Measurements from ENCODE around the gene FAM13C.

FAM13C gene

DNA sequence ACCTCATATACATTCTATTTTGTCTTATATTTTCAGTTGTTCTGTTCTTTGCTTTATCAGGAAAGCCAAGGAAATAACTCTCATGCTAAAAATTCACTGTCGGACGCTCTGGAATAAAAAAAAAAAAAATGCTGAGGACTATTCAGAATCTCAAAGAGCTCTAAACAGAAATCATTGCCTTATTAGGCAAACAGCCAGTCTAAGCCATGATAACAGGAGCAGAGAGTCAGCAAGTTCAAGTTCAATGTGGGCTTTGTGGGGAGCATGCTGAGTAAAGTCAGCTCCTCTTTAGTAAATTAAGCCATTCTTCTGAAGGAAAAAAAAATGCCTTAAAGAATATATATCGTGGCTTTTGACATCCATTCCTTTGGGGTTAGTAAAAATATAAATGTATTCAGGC is 13.6 kb upstream of the FAM13C start:
- DNase-seq, result no peak

DNA sequence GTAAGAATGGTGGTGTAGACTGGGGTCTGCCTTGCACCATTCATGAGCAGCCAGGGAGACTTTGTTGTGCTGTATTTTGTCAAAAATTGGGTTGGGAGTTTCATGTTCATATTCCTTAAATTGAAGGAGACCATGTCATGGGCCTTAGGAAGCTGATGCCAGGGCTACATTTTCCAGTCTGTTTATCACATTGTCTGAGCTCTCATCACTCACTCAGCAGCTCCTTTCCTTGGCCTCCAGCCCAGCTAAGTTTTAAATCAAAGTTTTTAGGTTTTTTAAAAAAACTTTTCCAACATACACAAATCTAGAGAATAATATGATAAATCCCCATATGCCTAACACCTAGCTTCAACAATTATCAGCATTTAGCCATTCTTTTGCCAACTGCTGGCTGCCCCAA is 12.6 kb upstream of the FAM13C start:
- Histone ChIP-seq H4K20me1 (ENCODE audit: insufficient read depth, low read length) (no peaks in the 10 kb centered on the region), H3K9me3 (replicated peaks; ENCODE audit: insufficient read depth, low read length) (no peaks in the 10 kb centered on the region), H3K4me1 (ENCODE audit: low read length) (no peaks in the 10 kb centered on the region), H3K27ac (ENCODE audit: low read length) (no peak overlapping the region), H3K9ac (ENCODE audit: low read length) (no peak overlapping the region), H3K4me3 (ENCODE audit: low read length) (no peak overlapping the region), H2AFZ (ENCODE audit: low read length) (no peak overlapping the region), H3K36me3 (replicated peaks; ENCODE audit: insufficient read depth, low read length) (no peaks in the 10 kb centered on the region), H3K79me2 (ENCODE audit: low read length) (no peaks in the 10 kb centered on the region), H3K9me2 (replicated peaks; ENCODE audit: insufficient read depth, low read length) (no peaks in the 10 kb centered on the region), H3F3A (ENCODE audit: insufficient read depth, low read length) (no peaks in the 10 kb centered on the region), H3K27me3 (replicated peaks; ENCODE audit: insufficient read depth, low read length) (no peaks in the 10 kb centered on the region), H3K4me2 (ENCODE audit: low read depth, low read length) (no peak overlapping the region)
- no peak for DNase-seq
- TF ChIP-seq, protein P1, sequence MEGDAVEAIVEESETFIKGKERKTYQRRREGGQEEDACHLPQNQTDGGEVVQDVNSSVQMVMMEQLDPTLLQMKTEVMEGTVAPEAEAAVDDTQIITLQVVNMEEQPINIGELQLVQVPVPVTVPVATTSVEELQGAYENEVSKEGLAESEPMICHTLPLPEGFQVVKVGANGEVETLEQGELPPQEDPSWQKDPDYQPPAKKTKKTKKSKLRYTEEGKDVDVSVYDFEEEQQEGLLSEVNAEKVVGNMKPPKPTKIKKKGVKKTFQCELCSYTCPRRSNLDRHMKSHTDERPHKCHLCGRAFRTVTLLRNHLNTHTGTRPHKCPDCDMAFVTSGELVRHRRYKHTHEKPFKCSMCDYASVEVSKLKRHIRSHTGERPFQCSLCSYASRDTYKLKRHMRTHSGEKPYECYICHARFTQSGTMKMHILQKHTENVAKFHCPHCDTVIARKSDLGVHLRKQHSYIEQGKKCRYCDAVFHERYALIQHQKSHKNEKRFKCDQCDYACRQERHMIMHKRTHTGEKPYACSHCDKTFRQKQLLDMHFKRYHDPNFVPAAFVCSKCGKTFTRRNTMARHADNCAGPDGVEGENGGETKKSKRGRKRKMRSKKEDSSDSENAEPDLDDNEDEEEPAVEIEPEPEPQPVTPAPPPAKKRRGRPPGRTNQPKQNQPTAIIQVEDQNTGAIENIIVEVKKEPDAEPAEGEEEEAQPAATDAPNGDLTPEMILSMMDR (IDR thresholded peaks at IDR 0.05; ENCODE audit: low read length), result no peak
- TF ChIP-seq EZH2 (optimal IDR thresholded peaks at IDR 0.05; ENCODE audit: low read depth, low read length) (no peak), EZH2phosphoT487 (IDR thresholded peaks at IDR 0.05; ENCODE audit: low read length) (no peak)

More for the DNA sequence above, 13.6 kb upstream of the FAM13C start:
- no peak overlapping the region for H3K9ac ChIP-seq (ENCODE audit: low read length)
- H3K9me2 ChIP-seq (replicated peaks; ENCODE audit: insufficient read depth, low read length), result no peaks in the 10 kb centered on the region
- H3K9me3 ChIP-seq (replicated peaks; ENCODE audit: insufficient read depth, low read length), result no peaks in the 10 kb centered on the region
- no peak overlapping the region for H2AFZ ChIP-seq (ENCODE audit: low read length)
- no peaks in the 10 kb centered on the region for H3K79me2 ChIP-seq (ENCODE audit: low read length)
- H3K36me3 ChIP-seq (replicated peaks; ENCODE audit: insufficient read depth, low read length), result no peaks in the 10 kb centered on the region
- no peaks in the 10 kb centered on the region for H3F3A ChIP-seq (ENCODE audit: insufficient read depth, low read length)
- H3K4me2 ChIP-seq (ENCODE audit: low read depth, low read length), result no peak overlapping the region
- TF ChIP-seq EZH2phosphoT487 (IDR thresholded peaks at IDR 0.05; ENCODE audit: low read length) (no peak), EZH2 (optimal IDR thresholded peaks at IDR 0.05; ENCODE audit: low read depth, low read length) (no peak)
- TF ChIP-seq, protein P1 (IDR thresholded peaks at IDR 0.05; ENCODE audit: low read length), result no peak
- H3K27me3 ChIP-seq (replicated peaks; ENCODE audit: insufficient read depth, low read length), result no peaks in the 10 kb centered on the region
- H3K4me3 ChIP-seq (ENCODE audit: low read length), result no peak overlapping the region
- no peak overlapping the region for H3K27ac ChIP-seq (ENCODE audit: low read length)
- H4K20me1 ChIP-seq (ENCODE audit: insufficient read depth, low read length), result no peaks in the 10 kb centered on the region
- no peaks in the 10 kb centered on the region for H3K4me1 ChIP-seq (ENCODE audit: low read length)

DNA sequence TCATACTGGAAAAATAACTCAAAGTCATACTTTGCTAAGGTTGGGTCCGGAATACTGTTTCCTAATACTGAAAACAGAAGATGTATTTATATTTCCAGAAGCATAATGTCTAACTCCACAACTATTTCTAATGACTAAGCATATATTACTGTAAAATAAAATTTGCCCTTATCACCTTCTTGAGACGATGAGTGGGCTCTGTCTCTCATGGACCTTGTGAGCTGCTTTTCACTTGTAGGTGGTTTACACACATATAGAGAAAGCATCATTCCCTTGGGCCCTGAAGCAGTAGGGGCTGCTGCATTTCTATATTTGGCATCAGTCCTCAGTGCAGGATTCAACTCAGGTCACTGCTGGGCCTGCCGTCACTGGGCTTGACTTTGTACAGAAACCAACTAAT is 10.7 kb upstream of the FAM13C start:
- no peaks in the 10 kb centered on the region for H3K27me3 ChIP-seq (replicated peaks; ENCODE audit: insufficient read depth, low read length)
- no peak overlapping the region for H3K4me2 ChIP-seq (ENCODE audit: low read depth, low read length)
- no peaks in the 10 kb centered on the region for H3K9me3 ChIP-seq (replicated peaks; ENCODE audit: insufficient read depth, low read length)
- H3F3A ChIP-seq (ENCODE audit: insufficient read depth, low read length), result no peaks in the 10 kb centered on the region
- H4K20me1 ChIP-seq (ENCODE audit: insufficient read depth, low read length), result no peaks in the 10 kb centered on the region
- H2AFZ ChIP-seq (ENCODE audit: low read length), result no peak overlapping the region
- H3K27ac ChIP-seq (ENCODE audit: low read length), result no peak overlapping the region
- DNase-seq, result no peak
- no peaks in the 10 kb centered on the region for H3K36me3 ChIP-seq (replicated peaks; ENCODE audit: insufficient read depth, low read length)
- H3K9me2 ChIP-seq (replicated peaks; ENCODE audit: insufficient read depth, low read length), result no peaks in the 10 kb centered on the region
- H3K9ac ChIP-seq (ENCODE audit: low read length), result no peak overlapping the region
- TF ChIP-seq, protein P1 (IDR thresholded peaks at IDR 0.05; ENCODE audit: low read length), result no peak
- TF ChIP-seq EZH2 (optimal IDR thresholded peaks at IDR 0.05; ENCODE audit: low read depth, low read length) (no peak), EZH2phosphoT487 (IDR thresholded peaks at IDR 0.05; ENCODE audit: low read length) (no peak)
- H3K79me2 ChIP-seq (ENCODE audit: low read length), result no peaks in the 10 kb centered on the region
- no peak overlapping the region for H3K4me3 ChIP-seq (ENCODE audit: low read length)
- H3K4me1 ChIP-seq (ENCODE audit: low read length), result no peaks in the 10 kb centered on the region

Data from MM.1S (cell line).